A375 (cell line): ENCODE data around the gene YWHAH. TPM values are rescaled to one million over a fixed set of nuclear protein-coding genes. Genes with fewer than 3 reads are reported as not detected.

Experiments used
- small RNA-seq: library from RNA; depleted of rRNA; stranded (forward); fragments of <200 nt; gene quantifications from one replicate; pipeline ENCODE3, GENCODE V24; 2014
- total RNA-seq: library from RNA; depleted of rRNA; stranded (reverse); fragments of >200 nt; shearing (Covaris generic); gene quantifications from 2 replicates; pipeline ENCODE4 v1.2.3, GENCODE V29; 2014; rRNA removed

YWHAH gene
- total RNA-seq: 43.4 and 44.7 TPM in 2 replicates

GRCh38 chr22:31943978-31944699, at the start of gene YWHAH:
YWHAH (plus strand) TSS chr22:31944535; CDS start chr22:31944734, 199 bp downstream.

Small RNAs within 50 kb of the gene (small RNA-seq; reads per million reads assigned to genes)
- not detected for gene RN7SL305P

Other genes with a start within 250 kb of the YWHAH start
- 6.1 and 6.7 TPM in 2 replicates for gene PRR14L, start 194.4 kb upstream of the YWHAH start, total RNA-seq
- 9.4 and 10.7 TPM in 2 replicates for gene DEPDC5, start 190.5 kb upstream of the YWHAH start, total RNA-seq
- not detected in 2 replicates for gene SLC5A1, start 98.7 kb downstream of the YWHAH start, total RNA-seq
- gene C22orf42, start 214.8 kb downstream of the YWHAH start, total RNA-seq: not detected in 2 replicates